Measurements from ENCODE around the gene KRT4.

The KRT4 gene

GRCh38 chr12:52772188-52772587 is 41.7 kb downstream of the KRT4 start:
- Histone ChIP-seq H3K9me2 (replicated peaks; ENCODE audit: control insufficient read depth, low read length) (no peaks in the 10 kb centered on the region), H3F3A (ENCODE audit: control insufficient read depth, insufficient read depth) (no peaks in the 10 kb centered on the region), H3K79me2 (ENCODE audit: control insufficient read depth, low read length) (no peaks in the 10 kb centered on the region), H3K4me2 (ENCODE audit: low read length) (no peak overlapping the region), H3K9me3 (ENCODE audit: control insufficient read depth, insufficient read depth, low read length) (no peaks in the 10 kb centered on the region), H3K36me3 (ENCODE audit: control insufficient read depth, low read length) (no peaks in the 10 kb centered on the region), H3K4me3 (ENCODE audit: low read length) (no peak overlapping the region), H4K20me1 (ENCODE audit: control insufficient read depth, insufficient read depth, low read depth, low read length) (no peaks in the 10 kb centered on the region), H3K27ac (ENCODE audit: low read depth, low read length) (no peak overlapping the region), H3K27me3 (ENCODE audit: control insufficient read depth, low read length) (peaks cover 11% of the 10 kb centered on the region), H3K4me1 (ENCODE audit: control insufficient read depth, low read length) (no peaks in the 10 kb centered on the region)
- TF ChIP-seq EZH2phosphoT487 (IDR thresholded peaks at IDR 0.05; ENCODE audit: borderline replicate concordance, low read length) (no peak), CTCF (IDR thresholded peaks at IDR 0.05; ENCODE audit: low read depth, low read length, poor library complexity, severe bottlenecking) (no peak)

- H3K27ac ChIP-seq (ENCODE audit: low read depth, low read length) = no peak overlapping the region
- H3K9me2 ChIP-seq (replicated peaks; ENCODE audit: control insufficient read depth, low read length) = no peaks in the 10 kb centered on the region
- H3K9me3 ChIP-seq (ENCODE audit: control insufficient read depth, insufficient read depth, low read length) = no peaks in the 10 kb centered on the region
- H3K27me3 ChIP-seq (ENCODE audit: control insufficient read depth, low read length) = peaks cover 11% of the 10 kb centered on the region
- no peaks in the 10 kb centered on the region for H4K20me1 ChIP-seq (ENCODE audit: control insufficient read depth, insufficient read depth, low read depth, low read length)
- H3F3A ChIP-seq (ENCODE audit: control insufficient read depth, insufficient read depth) = no peaks in the 10 kb centered on the region
- no peak overlapping the region for H3K4me3 ChIP-seq (ENCODE audit: low read length)
- H3K4me1 ChIP-seq (ENCODE audit: control insufficient read depth, low read length) = no peaks in the 10 kb centered on the region
- no peaks in the 10 kb centered on the region for H3K36me3 ChIP-seq (ENCODE audit: control insufficient read depth, low read length)
- no peaks in the 10 kb centered on the region for H3K79me2 ChIP-seq (ENCODE audit: control insufficient read depth, low read length)
- no peak overlapping the region for H3K4me2 ChIP-seq (ENCODE audit: low read length)
- TF ChIP-seq EZH2phosphoT487 (IDR thresholded peaks at IDR 0.05; ENCODE audit: borderline replicate concordance, low read length) (no peak), CTCF (IDR thresholded peaks at IDR 0.05; ENCODE audit: low read depth, low read length, poor library complexity, severe bottlenecking) (no peak)
Measured at GRCh38 chr12:52771505-52771904, 42.4 kb downstream of the KRT4 start.

- Histone ChIP-seq H3K9me2 (replicated peaks; ENCODE audit: control insufficient read depth, low read length) (no peaks in the 10 kb centered on the region), H3K4me1 (ENCODE audit: control insufficient read depth, low read length) (no peaks in the 10 kb centered on the region), H3K4me2 (ENCODE audit: low read length) (no peak overlapping the region), H3K9me3 (ENCODE audit: control insufficient read depth, insufficient read depth, low read length) (no peaks in the 10 kb centered on the region), H3K27ac (ENCODE audit: low read depth, low read length) (no peak overlapping the region), H3K4me3 (ENCODE audit: low read length) (no peak overlapping the region), H3F3A (ENCODE audit: control insufficient read depth, insufficient read depth) (no peaks in the 10 kb centered on the region), H3K27me3 (ENCODE audit: control insufficient read depth, low read length) (peaks cover 11% of the 10 kb centered on the region), H4K20me1 (ENCODE audit: control insufficient read depth, insufficient read depth, low read depth, low read length) (no peaks in the 10 kb centered on the region), H3K79me2 (ENCODE audit: control insufficient read depth, low read length) (no peaks in the 10 kb centered on the region), H3K36me3 (ENCODE audit: control insufficient read depth, low read length) (no peaks in the 10 kb centered on the region)
- TF ChIP-seq EZH2phosphoT487 (IDR thresholded peaks at IDR 0.05; ENCODE audit: borderline replicate concordance, low read length) (no peak), CTCF (IDR thresholded peaks at IDR 0.05; ENCODE audit: low read depth, low read length, poor library complexity, severe bottlenecking) (no peak)
Measured at GRCh38 chr12:52771088-52771487, 42.8 kb downstream of the KRT4 start.

- Histone ChIP-seq H3K79me2 (ENCODE audit: control insufficient read depth, low read length) (no peaks in the 10 kb centered on the region), H3K27ac (ENCODE audit: low read depth, low read length) (no peak overlapping the region), H3K4me3 (ENCODE audit: low read length) (no peak overlapping the region), H3K4me2 (ENCODE audit: low read length) (no peak overlapping the region), H3K27me3 (ENCODE audit: control insufficient read depth, low read length) (peaks cover 10% of the 10 kb centered on the region), H3K36me3 (ENCODE audit: control insufficient read depth, low read length) (no peaks in the 10 kb centered on the region), H3F3A (ENCODE audit: control insufficient read depth, insufficient read depth) (no peaks in the 10 kb centered on the region), H4K20me1 (ENCODE audit: control insufficient read depth, insufficient read depth, low read depth, low read length) (no peaks in the 10 kb centered on the region), H3K9me2 (replicated peaks; ENCODE audit: control insufficient read depth, low read length) (no peaks in the 10 kb centered on the region), H3K4me1 (ENCODE audit: control insufficient read depth, low read length) (no peaks in the 10 kb centered on the region), H3K9me3 (ENCODE audit: control insufficient read depth, insufficient read depth, low read length) (no peaks in the 10 kb centered on the region)
- TF ChIP-seq CTCF (IDR thresholded peaks at IDR 0.05; ENCODE audit: low read depth, low read length, poor library complexity, severe bottlenecking) = no peak
- TF ChIP-seq EZH2phosphoT487 (IDR thresholded peaks at IDR 0.05; ENCODE audit: borderline replicate concordance, low read length) = no peak
Measured at GRCh38 chr12:52769946-52770345, 44.0 kb downstream of the KRT4 start.
